Neutrophil (primary cell): ENCODE measurements around the gene MYOZ2.

Experiments
- H3K27ac ChIP-seq: fragments of 200-600 bp; sonication (generic); 2 replicates; pipeline ENCODE4 v1.5.1; 2016; ENCODE audit warnings: mild to moderate bottlenecking, moderate library complexity
- H3K27me3 ChIP-seq: fragments of 200-600 bp; sonication (generic); 2 replicates; pipeline ENCODE4 v1.6.0; 2016; ENCODE audit warnings: mild to moderate bottlenecking
- H3K36me3 ChIP-seq: fragments of 200-600 bp; sonication (generic); 2 replicates; pipeline ENCODE4 v1.5.1; 2017
- H3K4me1 ChIP-seq, 2 experiments: fragments of 200-600 bp in 1 of 2; sonication (generic) in 1 of 2; 1 replicate in 1 of 2; 2 replicates in 1 of 2; pipeline versions ENCODE4 v1.5.1 to v1.6.1; 2013 to 2016; ENCODE audit warnings: low read depth in 1 of 2, low read length in 1 of 2, mild to moderate bottlenecking in 1 of 2, moderate library complexity in 1 of 2; ENCODE audit not compliant: control insufficient read depth in 1 of 2, insufficient read depth in 1 of 2
- H3K4me3 ChIP-seq, 2 experiments: fragments of 200-600 bp in 1 of 2; sonication (generic) in 1 of 2; 1 replicate in 1 of 2; 2 replicates in 1 of 2; pipeline ENCODE4 v1.5.1; 2013 to 2016; ENCODE audit warnings: low read depth in 1 of 2, low read length in 1 of 2, mild to moderate bottlenecking in 1 of 2, moderate library complexity in 1 of 2
- H3K9me3 ChIP-seq: fragments of 200-600 bp; sonication (generic); 2 replicates; pipeline ENCODE4 v1.5.1; 2016
- CTCF ChIP-seq: fragments of 200-600 bp; sonication (generic); IDR thresholded peaks from 2 replicates; pipeline ENCODE4 v1.5.1; 2016; ENCODE audit warnings: antibody characterized with exemption

Gene MYOZ2

GRCh38 chr4:119116021-119116420 lies 19.6 kb upstream of the MYOZ2 start:
- no peak for TF ChIP-seq CTCF
- H3K27ac ChIP-seq: no peak overlapping the region

GRCh38 chr4:119116925-119117900 lies 18.4 kb upstream of the MYOZ2 start:
- Histone ChIP-seq H3K36me3 (no peaks in the 10 kb centered on the region), H3K27me3 (no peaks in the 10 kb centered on the region), H3K27ac (no peak overlapping the region), H3K9me3 (no peaks in the 10 kb centered on the region), H3K4me1 (no peaks in the 10 kb centered on the region), H3K4me3 (no peak overlapping the region)
- no peak for TF ChIP-seq CTCF

More at GRCh38 chr4:119116021-119116420, 19.6 kb upstream of the MYOZ2 start:
- Histone ChIP-seq H3K9me3 (no peaks in the 10 kb centered on the region), H3K4me3 (no peak overlapping the region), H3K27me3 (no peaks in the 10 kb centered on the region), H3K36me3 (no peaks in the 10 kb centered on the region), H3K4me1 (no peaks in the 10 kb centered on the region)

GRCh38 chr4:119118397-119118796 lies 17.2 kb upstream of the MYOZ2 start:
- Histone ChIP-seq H3K4me3 (no peak overlapping the region), H3K27ac (no peak overlapping the region), H3K4me1 (no peaks in the 10 kb centered on the region), H3K27me3 (no peaks in the 10 kb centered on the region), H3K9me3 (no peaks in the 10 kb centered on the region), H3K36me3 (no peaks in the 10 kb centered on the region)
- no peak for TF ChIP-seq CTCF

GRCh38 chr4:119124352-119124751 lies 11.3 kb upstream of the MYOZ2 start:
- Histone ChIP-seq H3K4me3 (no peak overlapping the region), H3K27ac (no peak overlapping the region), H3K27me3 (no peaks in the 10 kb centered on the region), H3K9me3 (no peaks in the 10 kb centered on the region), H3K36me3 (no peaks in the 10 kb centered on the region), H3K4me1 (no peaks in the 10 kb centered on the region)
- no peak for TF ChIP-seq CTCF

- H3K36me3 ChIP-seq: no peaks in the 10 kb centered on the region
- H3K9me3 ChIP-seq: no peaks in the 10 kb centered on the region
- H3K4me3 ChIP-seq: no peak overlapping the region
- H3K27me3 ChIP-seq: no peaks in the 10 kb centered on the region
- H3K27ac ChIP-seq: no peak overlapping the region
- no peaks in the 10 kb centered on the region for H3K4me1 ChIP-seq
- no peak for TF ChIP-seq CTCF
These were observed 9.7 kb upstream of the MYOZ2 start for GRCh38 chr4:119125931-119126330.
